HEK293T (cell line): Measurements from ENCODE around the gene IMMT.

Experiments used
- BHLHE40 ChIP-seq: fragments of 450-650 bp; IDR thresholded peaks from 2 replicates; pipeline ENCODE4 v1.6.1; 2016; ENCODE audit warnings: mild to moderate bottlenecking, moderate library complexity, borderline replicate concordance
- CTBP1 ChIP-seq: fragments of 450-650 bp; IDR thresholded peaks from 2 replicates; pipeline ENCODE4 v1.6.1; 2016; ENCODE audit warnings: borderline replicate concordance
- FOXA1 ChIP-seq: fragments of 450-650 bp; IDR thresholded peaks from 2 replicates; pipeline ENCODE4 v1.6.1; 2016; ENCODE audit warnings: mild to moderate bottlenecking
- FOXK2 ChIP-seq: fragments of 450-650 bp; IDR thresholded peaks from 2 replicates; pipeline ENCODE4 v1.6.1; 2016; ENCODE audit warnings: mild to moderate bottlenecking
- FOXM1 ChIP-seq: fragments of 450-650 bp; IDR thresholded peaks from 2 replicates; pipeline ENCODE4 v1.6.1; 2017; ENCODE audit warnings: mild to moderate bottlenecking, borderline replicate concordance
- LEF1 ChIP-seq: fragments of 450-650 bp; IDR thresholded peaks from 2 replicates; pipeline ENCODE4 v1.6.1; 2017; ENCODE audit warnings: mild to moderate bottlenecking, borderline replicate concordance
- NFRKB ChIP-seq: fragments of 450-650 bp; IDR thresholded peaks from 2 replicates; pipeline ENCODE4 v1.6.1; 2016; ENCODE audit warnings: mild to moderate bottlenecking, moderate library complexity
- PKNOX1 ChIP-seq: fragments of 450-650 bp; IDR thresholded peaks from 2 replicates; pipeline ENCODE4 v1.6.1; 2016
- SP1 ChIP-seq: fragments of 450-650 bp; IDR thresholded peaks from 2 replicates; pipeline ENCODE4 v1.6.1; 2017
- SUZ12 ChIP-seq: fragments of 450-650 bp; IDR thresholded peaks from 2 replicates; pipeline ENCODE4 v1.6.1; 2016; ENCODE audit warnings: mild to moderate bottlenecking
- ZNF384 ChIP-seq: fragments of 450-650 bp; IDR thresholded peaks from 2 replicates; pipeline ENCODE4 v1.6.1; 2016

- TF ChIP-seq LEF1 (no peak), FOXA1 (no peak), NFRKB (no peak), SUZ12 (no peak), FOXK2 (no peak), BHLHE40 (no peak), FOXM1 (no peak), PKNOX1 (no peak), ZNF384 (no peak), CTBP1 (no peak), SP1 (no peak)
These were observed 93.1 kb downstream of the IMMT start for GRCh38 chr2:86102157-86102556.
